Putamen (tissue), 1 donor: Measurements from ENCODE around the gene HDAC6.

Experiments
- DNase-seq: peaks from one replicate; pipeline ENCODE4 v3.0.0-alpha.2; 2016; ENCODE audit warnings: low spot score

HDAC6 gene

DNA sequence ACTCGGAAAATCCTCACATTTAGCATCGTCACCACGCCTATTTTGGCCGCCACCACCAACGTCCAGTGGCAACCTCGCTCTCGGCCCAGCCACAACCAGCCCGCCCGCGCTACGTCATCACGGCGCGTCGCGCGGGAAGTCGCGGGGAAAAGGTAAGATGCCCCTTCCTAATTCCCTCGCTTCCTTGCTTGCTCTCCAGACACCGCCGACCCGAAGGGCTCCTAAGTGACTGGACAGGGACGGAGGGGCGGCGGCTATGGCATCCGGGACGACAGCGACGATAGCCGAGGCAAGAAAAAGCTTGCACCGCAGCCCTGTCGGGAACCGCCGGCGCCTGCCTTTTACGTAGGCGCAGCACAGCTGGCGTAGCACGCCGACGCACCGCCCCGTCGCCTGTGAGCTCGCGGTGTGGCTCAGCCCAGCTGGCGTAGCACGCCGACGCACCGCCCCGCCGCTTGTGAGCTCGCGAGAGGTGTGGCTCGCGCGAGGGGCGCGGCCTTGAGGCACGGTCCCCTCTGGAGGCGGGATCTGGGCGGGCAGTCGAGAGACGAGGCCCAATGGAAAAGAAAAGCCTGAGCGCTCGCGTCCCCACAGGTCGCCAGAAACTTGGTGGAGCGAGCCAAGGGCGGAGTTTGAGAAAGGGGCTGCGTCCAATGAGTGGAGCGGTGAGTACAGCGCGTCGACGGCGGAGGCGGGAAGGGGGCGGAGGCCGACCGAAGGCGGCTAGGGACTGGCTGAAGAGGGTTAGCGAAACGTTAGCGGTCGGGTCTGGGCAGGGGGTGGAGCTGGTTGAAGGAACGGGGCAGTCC, at the start of gene HDAC6:
Gene HDAC6 (plus strand): TSS at position 788 of the 809 bp plus-strand sequence. CDS start 626 bp downstream, outside the sequence.
- peak; percentile 98 for DNase-seq

DNA sequence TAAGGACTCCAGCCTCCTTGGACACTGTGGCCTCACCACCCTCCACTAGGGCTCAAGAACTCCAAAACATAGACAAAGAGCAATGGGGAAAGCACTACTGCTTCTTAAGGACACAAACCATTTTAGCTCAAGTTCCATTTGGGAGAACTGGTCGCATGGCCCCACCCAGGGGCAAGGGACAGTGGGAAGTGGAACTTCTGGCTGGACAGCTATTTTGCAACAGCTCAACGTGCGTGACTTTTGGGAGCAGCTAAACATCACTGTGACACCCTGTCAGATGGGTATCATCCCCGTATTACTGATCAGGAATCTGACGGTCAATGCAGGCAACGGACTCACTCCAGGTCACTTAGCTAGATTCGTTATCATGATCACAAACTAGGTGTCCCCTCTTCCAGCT, 49.4 kb upstream of the HDAC6 start:
- no peak for DNase-seq

GRCh38 chrX:48753708-48754228, 48.1 kb upstream of the HDAC6 start:
- DNase-seq = no peak

- no peak for DNase-seq
These were observed 47.6 kb upstream of the HDAC6 start for GRCh38 chrX:48754238-48754637.

DNA sequence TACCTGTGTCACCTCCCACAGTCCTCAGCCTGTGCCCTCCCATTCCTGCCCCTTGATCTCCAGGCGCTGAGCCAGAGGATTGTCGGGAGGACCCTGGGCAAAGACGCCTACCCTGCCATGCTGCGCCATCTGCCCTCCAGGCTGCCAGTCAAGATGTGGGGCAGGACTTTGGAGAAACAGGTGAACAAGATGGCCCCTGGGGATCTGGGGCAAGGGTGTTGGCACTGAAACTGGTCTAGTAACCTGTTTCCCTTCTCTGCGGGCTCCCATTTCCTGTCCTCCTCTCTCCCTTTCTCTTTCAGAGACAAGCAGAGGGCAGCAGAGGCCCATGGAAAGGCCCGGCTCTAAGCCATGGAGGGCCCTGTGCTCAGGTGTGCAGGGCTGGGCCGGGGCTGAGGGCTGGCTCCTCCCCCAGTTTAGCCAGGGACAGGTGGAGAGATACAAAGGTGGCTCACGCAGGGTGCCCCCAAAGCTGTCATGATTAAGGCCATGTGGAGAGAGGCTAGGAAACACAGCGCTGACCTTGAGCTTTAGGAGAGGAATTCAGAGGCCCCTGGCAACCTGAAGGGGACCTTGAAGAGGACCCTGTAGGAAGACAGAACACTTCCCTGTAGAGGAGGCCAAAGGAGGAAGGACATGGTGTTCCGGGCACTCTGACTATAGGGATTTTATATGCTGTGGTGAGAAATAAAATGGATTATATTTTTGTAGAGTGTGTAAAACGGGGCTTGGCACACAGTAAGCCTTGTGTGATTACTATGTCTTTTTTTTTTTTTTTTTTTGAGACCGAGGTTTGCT, 40.0 kb upstream of the HDAC6 start, which contains the start of gene GLOD5:
Gene GLOD5 (plus strand): TSS at position 74 of the 798 bp plus-strand sequence. CDS start 44 bp downstream, at position 118.
- no peak for DNase-seq

- DNase-seq = no peak
These were observed 32.6 kb upstream of the HDAC6 start for GRCh38 chrX:48769230-48769629.

GRCh38 chrX:48770296-48770695, 31.6 kb upstream of the HDAC6 start:
- no peak for DNase-seq

- no peak for DNase-seq
These were observed 29.3 kb upstream of the HDAC6 start for GRCh38 chrX:48772602-48773001.

DNA sequence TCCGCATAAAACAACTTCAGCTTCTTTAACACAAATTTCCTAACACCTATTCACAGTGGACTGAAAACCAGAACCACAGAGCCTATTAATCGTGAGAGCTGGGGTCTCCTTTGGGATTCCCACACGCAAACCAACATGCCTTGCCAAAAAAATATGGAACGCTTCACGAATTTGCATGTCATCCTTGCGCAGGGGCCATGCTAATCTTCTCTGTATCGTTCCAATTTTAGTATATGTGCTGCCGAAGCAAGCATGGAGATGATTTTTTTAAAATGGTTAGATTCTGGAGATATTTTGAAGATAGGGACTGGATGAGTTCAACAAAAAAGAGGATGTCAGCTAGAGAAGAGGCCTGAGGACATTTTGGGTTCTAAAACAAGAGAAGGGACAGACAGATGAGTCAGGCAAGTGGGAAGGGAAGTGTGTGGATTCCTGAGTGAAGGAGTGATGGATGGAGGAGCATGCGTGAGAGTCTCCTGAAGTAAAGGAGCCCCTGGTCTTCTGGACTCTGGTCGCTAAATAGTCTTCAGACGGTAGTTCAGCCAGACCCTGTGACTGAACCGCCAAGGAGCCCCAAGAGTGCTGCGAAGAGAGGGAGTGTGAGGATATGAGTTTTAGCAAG, 24.9 kb upstream of the HDAC6 start:
- DNase-seq = no peak

- DNase-seq = no peak
These were observed 22.5 kb upstream of the HDAC6 start for GRCh38 chrX:48779399-48779798.

GRCh38 chrX:48781705-48782104, 20.2 kb upstream of the HDAC6 start:
- no peak for DNase-seq

- no peak for DNase-seq
These were observed 19.7 kb upstream of the HDAC6 start for GRCh38 chrX:48782216-48782615.

DNA sequence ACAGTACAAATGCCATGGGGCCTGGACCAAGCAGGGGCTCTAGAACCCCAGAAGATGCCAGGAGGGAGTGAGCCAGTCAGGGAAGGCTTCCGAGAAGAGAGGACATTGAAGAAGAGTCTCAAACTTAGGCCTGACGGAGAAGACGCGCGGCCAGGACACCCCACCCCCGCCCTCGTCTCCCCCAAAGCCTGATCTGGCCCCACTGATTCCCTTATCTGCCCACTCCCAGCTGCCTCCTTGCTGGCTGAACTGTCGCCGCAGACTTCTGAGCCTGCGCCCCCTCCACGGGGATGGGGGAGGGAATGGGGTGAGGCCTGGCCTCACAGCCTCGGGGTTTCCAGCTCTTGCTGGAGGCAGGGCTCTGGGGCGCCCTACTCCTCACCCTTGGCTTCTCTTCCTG, 19.1 kb upstream of the HDAC6 start:
- DNase-seq = no peak

DNA sequence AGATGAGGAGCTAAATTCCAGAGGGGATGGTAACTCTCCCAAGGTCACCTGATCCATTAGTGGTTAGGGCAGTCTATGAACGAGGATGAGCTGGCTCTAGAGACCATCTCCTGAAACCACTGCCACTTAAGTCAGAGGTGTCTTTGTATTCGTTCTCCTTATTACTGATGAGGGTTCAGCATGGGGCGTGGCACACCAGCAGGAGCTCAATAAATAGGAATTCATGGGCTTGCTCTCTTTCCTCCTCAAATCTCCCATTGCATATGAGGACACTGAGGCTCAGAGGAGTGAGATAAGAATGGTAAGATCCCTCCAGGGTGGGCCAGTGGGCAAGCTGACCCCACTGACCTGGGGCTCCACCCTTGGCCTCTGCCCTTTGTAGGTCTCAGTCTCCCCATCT, 17.1 kb upstream of the HDAC6 start:
- no peak for DNase-seq

GRCh38 chrX:48785186-48785539, 16.7 kb upstream of the HDAC6 start:
- no peak for DNase-seq

- DNase-seq = no peak
These were observed 16.2 kb upstream of the HDAC6 start for GRCh38 chrX:48785540-48786214.

- no peak for DNase-seq
These were observed 15.5 kb upstream of the HDAC6 start, which contains the start of gene GATA1 for GRCh38 chrX:48786341-48786800. TSS of gene GATA1 (plus strand) at chrX:48786590. CDS start at chrX:48791110, 4,520 bp downstream.

- DNase-seq = no peak
These were observed 14.9 kb upstream of the HDAC6 start for GRCh38 chrX:48786825-48787504.

- DNase-seq = no peak
These were observed 14.1 kb upstream of the HDAC6 start for GRCh38 chrX:48787505-48788443.
